Liver (tissue), 9 donors: ENCODE results near the gene NUDT1. TPM values are rescaled to one million over a fixed set of nuclear protein-coding genes. Genes with fewer than 3 reads are reported as not detected.

Experiments used
- DNase-seq: peaks from one replicate; pipeline ENCODE4 v3.0.0-alpha.2; 2017; ENCODE audit warnings: low spot score
- H3K27ac ChIP-seq, 2 donors: one replicate each; pipeline ENCODE4 v1.7.0; 2013; ENCODE audit warnings: inconsistent platforms in 2 of 2, low read length in 2 of 2, control low read depth in 1 of 2, low read depth in 1 of 2, mild to moderate bottlenecking in 1 of 2
- H3K27me3 ChIP-seq, 4 donors: one replicate each; pipeline versions ENCODE4 v1.6.1 to v1.7.0; 2013; ENCODE audit warnings: low read length in 3 of 4, inconsistent platforms in 1 of 4, mild to moderate bottlenecking in 1 of 4, moderate library complexity in 1 of 4; ENCODE audit not compliant: control insufficient read depth in 4 of 4, insufficient read depth in 4 of 4
- H3K36me3 ChIP-seq, 4 donors: one replicate each; pipeline versions ENCODE4 v1.6.1 to v1.7.0; 2013; ENCODE audit warnings: low read length in 3 of 4, mild to moderate bottlenecking in 3 of 4, low read depth in 1 of 4, moderate library complexity in 1 of 4; ENCODE audit not compliant: control insufficient read depth in 4 of 4, insufficient read depth in 3 of 4
- H3K4me1 ChIP-seq, 4 donors: one replicate each; pipeline versions ENCODE4 v1.6.1 to v1.7.0; 2013; ENCODE audit warnings: low read length in 3 of 4, mild to moderate bottlenecking in 3 of 4, moderate library complexity in 1 of 4; ENCODE audit not compliant: control insufficient read depth in 4 of 4, insufficient read depth in 4 of 4
- H3K4me3 ChIP-seq, 3 donors: one replicate each; pipeline versions ENCODE4 v1.6.1 to v1.7.0; 2013; ENCODE audit warnings: low read length in 3 of 3, control low read depth in 1 of 3, low read depth in 1 of 3, mild to moderate bottlenecking in 1 of 3
- H3K9ac ChIP-seq, 2 donors: one replicate each; pipeline ENCODE4 v1.7.0; 2013; ENCODE audit warnings: low read length in 2 of 2, mild to moderate bottlenecking in 2 of 2, moderate library complexity in 2 of 2, control low read depth in 1 of 2, low read depth in 1 of 2
- H3K9me3 ChIP-seq, 4 donors: one replicate each; pipeline versions ENCODE4 v1.6.1 to v1.7.0; 2013; ENCODE audit warnings: low read length in 3 of 4; ENCODE audit not compliant: control insufficient read depth in 4 of 4
- EGR1 ChIP-seq, 2 donors: IDR thresholded peaks; 2 replicates each; pipeline ENCODE4 v1.6.1; 2016 to 2018; ENCODE audit warnings: antibody characterized with exemption in 2 of 2, low read depth in 2 of 2
- FOXA1 ChIP-seq: IDR thresholded peaks from 2 replicates; pipeline ENCODE4 v1.6.1; 2016; ENCODE audit warnings: antibody characterized with exemption
- FOXA2 ChIP-seq: IDR thresholded peaks from 2 replicates; pipeline ENCODE4 v1.6.1; 2016; ENCODE audit warnings: antibody characterized with exemption
- GABPA ChIP-seq, 2 donors: IDR thresholded peaks in 1 of 2; conservative IDR thresholded peaks in 1 of 2; 2 replicates each; pipeline ENCODE4 v1.6.1; 2016; ENCODE audit warnings: antibody characterized with exemption in 2 of 2, mild to moderate bottlenecking in 1 of 2, moderate library complexity in 1 of 2
- HNF4A ChIP-seq, 2 donors: conservative IDR thresholded peaks; 2 replicates each; pipeline ENCODE4 v1.6.1; 2016; ENCODE audit warnings: antibody characterized with exemption in 2 of 2, mild to moderate bottlenecking in 2 of 2
- HNF4G ChIP-seq: IDR thresholded peaks from 2 replicates; pipeline ENCODE4 v1.6.1; 2016; ENCODE audit warnings: antibody characterized with exemption
- JUND ChIP-seq, 2 donors: IDR thresholded peaks; 2 replicates each; pipeline ENCODE4 v1.6.1; 2016; ENCODE audit warnings: antibody characterized with exemption in 2 of 2
- NR2F2 ChIP-seq: IDR thresholded peaks from 2 replicates; pipeline ENCODE4 v1.6.1; 2016; ENCODE audit warnings: antibody characterized with exemption
- RAD21 ChIP-seq, 2 donors: IDR thresholded peaks; 2 replicates each; pipeline ENCODE4 v1.6.1; 2016; ENCODE audit warnings: antibody characterized with exemption in 2 of 2, mild to moderate bottlenecking in 2 of 2
- RXRA ChIP-seq, 2 donors: IDR thresholded peaks; 2 replicates each; pipeline ENCODE4 v1.6.1; 2017 to 2018; ENCODE audit warnings: antibody characterized with exemption in 2 of 2, mild to moderate bottlenecking in 1 of 2
- SP1 ChIP-seq: IDR thresholded peaks from 2 replicates; pipeline ENCODE4 v1.6.1; 2018; ENCODE audit warnings: antibody characterized with exemption, mild to moderate bottlenecking
- TAF1 ChIP-seq: conservative IDR thresholded peaks from 2 replicates; pipeline ENCODE4 v1.6.1; 2016; ENCODE audit warnings: antibody characterized with exemption, mild to moderate bottlenecking
- YY1 ChIP-seq: IDR thresholded peaks from 2 replicates; pipeline ENCODE4 v1.6.1; 2016; ENCODE audit warnings: antibody characterized with exemption, mild to moderate bottlenecking
- WGBS: extraction: QIAGEN DNeasy Blood & Tissue Kit; methylation state at CpG from one replicate; pipeline ENCODE4 v1.1.7; 2013; 5-methylcytosine and 5-hydroxymethylcytosine counted together
- polyA plus RNA-seq, 2 donors: library from polyadenylated mRNA; stranded (reverse) in 1 of 2; unstranded in 1 of 2; fragments of 200-250 nt in 1 of 2; fragments of >200 nt in 1 of 2; fragmentation: Nextera tagmentation in 1 of 2; extraction: Ambion mirVana in 1 of 2; gene quantifications; one replicate each; pipeline versions ENCODE4 v1.2.1 to v1.2.3, GENCODE V29; 2013 to 2015
- total RNA-seq, 2 donors: library from RNA; depleted of rRNA; stranded (reverse); fragments of >200 nt; gene quantifications; one replicate each; pipeline ENCODE4 v1.2.3, GENCODE V29; 2014
- TF ChIP-seq, protein P1 (sequence below): fragments of 150-350 bp; IDR thresholded peaks from 2 replicates; pipeline ENCODE4 v1.5.1; 2017; ENCODE audit warnings: improper control_type of control experiment, low read depth, low read length; ENCODE audit not compliant: missing input control
- TF ChIP-seq, protein P2 (sequence below): IDR thresholded peaks from 2 replicates; pipeline ENCODE4 v1.6.1; 2016; ENCODE audit warnings: antibody characterized with exemption
- TF ChIP-seq, protein P3 (sequence below): IDR thresholded peaks from 2 replicates; pipeline ENCODE4 v1.6.1; 2016; ENCODE audit warnings: antibody characterized with exemption, mild to moderate bottlenecking
- TF ChIP-seq, protein P4 (sequence below): IDR thresholded peaks from 2 replicates; pipeline ENCODE4 v1.6.1; 2016; ENCODE audit warnings: antibody characterized with exemption
- TF ChIP-seq, protein P5 (sequence below): IDR thresholded peaks from 2 replicates; pipeline ENCODE4 v1.6.1; 2016; ENCODE audit warnings: antibody characterized with exemption
- donor health status: healthy.
- donor health status: healthy.
- donor health status: healthy.
- donor health status: healthy.
- donor health status: healthy.

NUDT1 gene
- total and polyA plus RNA-seq, 4 donors: 1.0 to 22.3 (median 3.1) TPM

DNA sequence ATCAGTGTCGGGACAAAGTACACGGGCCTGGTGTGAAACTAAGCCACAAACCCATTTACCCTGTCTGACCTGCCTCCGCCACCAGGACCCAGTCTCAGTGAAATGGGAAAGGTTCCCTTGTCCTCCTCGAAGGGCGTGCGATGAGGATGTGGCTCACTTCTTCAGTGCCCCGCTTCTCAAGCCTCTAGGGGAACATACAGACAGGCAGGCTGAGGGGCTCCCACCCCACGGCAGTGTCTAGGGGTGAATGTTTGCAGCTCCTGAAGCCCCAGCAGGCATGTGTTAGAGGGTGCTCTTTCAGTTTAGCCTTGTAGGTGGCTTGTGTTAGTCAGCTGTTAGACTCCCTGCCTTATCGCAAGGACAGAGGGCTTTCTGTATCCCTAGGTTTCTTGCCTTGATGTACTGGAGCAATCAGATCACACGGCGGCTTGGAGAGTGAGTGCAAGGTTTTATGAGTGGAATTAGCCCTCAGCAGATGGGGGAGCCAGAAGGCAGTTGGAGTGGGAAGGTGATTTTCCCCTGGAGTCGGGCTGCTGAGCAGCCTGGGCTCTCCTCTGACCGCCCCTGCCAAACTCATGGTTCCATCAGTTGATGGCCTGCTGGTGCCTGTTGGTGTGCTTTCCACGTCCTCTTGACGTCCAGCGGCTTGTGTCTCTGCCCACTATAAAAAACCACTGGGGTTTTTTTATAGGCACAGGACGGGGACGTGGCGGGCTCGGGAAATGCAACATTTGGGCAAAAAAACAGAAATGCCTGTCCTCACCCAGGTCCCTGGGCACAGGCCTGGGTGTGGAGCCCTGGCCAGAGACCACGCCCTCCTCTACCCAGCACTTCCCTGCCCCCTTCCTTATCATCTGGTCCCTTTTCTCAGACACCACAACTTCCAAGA lies 759 bp downstream of the NUDT1 start (continued):
- TF ChIP-seq, protein P1, sequence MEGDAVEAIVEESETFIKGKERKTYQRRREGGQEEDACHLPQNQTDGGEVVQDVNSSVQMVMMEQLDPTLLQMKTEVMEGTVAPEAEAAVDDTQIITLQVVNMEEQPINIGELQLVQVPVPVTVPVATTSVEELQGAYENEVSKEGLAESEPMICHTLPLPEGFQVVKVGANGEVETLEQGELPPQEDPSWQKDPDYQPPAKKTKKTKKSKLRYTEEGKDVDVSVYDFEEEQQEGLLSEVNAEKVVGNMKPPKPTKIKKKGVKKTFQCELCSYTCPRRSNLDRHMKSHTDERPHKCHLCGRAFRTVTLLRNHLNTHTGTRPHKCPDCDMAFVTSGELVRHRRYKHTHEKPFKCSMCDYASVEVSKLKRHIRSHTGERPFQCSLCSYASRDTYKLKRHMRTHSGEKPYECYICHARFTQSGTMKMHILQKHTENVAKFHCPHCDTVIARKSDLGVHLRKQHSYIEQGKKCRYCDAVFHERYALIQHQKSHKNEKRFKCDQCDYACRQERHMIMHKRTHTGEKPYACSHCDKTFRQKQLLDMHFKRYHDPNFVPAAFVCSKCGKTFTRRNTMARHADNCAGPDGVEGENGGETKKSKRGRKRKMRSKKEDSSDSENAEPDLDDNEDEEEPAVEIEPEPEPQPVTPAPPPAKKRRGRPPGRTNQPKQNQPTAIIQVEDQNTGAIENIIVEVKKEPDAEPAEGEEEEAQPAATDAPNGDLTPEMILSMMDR: no peak
- TF ChIP-seq, protein P2, sequence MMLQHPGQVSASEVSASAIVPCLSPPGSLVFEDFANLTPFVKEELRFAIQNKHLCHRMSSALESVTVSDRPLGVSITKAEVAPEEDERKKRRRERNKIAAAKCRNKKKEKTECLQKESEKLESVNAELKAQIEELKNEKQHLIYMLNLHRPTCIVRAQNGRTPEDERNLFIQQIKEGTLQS: no peak

DNA sequence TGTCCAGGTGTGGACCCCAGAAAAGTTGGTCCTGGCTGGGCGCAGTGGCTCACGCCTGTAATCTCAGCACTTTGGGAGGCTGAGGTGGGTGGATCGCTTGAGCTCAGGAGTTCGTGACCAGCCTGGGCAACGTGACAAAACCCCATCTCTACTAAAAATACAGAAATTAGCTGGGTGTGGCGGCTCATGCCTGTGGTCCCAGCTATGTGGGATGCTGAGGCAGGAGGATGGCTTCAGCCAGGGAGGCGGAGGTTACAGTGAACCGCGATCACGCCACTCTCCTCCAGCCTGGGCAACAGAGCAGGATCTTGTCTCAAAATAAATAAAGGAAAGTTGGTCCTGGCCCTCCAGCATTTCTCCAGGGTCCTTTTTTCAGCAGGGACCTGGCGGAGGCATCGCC lies 1.4 kb downstream of the NUDT1 start:
- Histone ChIP-seq H3K4me3 (no peak overlapping the region), H3K36me3 (peaks cover 0 to 7% (median 3%) of the 10 kb centered on the region in 4 donors), H3K9me3 (no peaks in the 10 kb centered on the region), H3K27ac (no peak overlapping the region), H3K4me1 (peaks cover 4 to 22% (median 14%) of the 10 kb centered on the region in 4 donors), H3K9ac (no peak overlapping the region), H3K27me3 (no peaks in the 10 kb centered on the region)
- no peak for DNase-seq
- WGBS: 88% methylated on average over 12 of the region's 12 CpGs
- TF ChIP-seq, protein P3, sequence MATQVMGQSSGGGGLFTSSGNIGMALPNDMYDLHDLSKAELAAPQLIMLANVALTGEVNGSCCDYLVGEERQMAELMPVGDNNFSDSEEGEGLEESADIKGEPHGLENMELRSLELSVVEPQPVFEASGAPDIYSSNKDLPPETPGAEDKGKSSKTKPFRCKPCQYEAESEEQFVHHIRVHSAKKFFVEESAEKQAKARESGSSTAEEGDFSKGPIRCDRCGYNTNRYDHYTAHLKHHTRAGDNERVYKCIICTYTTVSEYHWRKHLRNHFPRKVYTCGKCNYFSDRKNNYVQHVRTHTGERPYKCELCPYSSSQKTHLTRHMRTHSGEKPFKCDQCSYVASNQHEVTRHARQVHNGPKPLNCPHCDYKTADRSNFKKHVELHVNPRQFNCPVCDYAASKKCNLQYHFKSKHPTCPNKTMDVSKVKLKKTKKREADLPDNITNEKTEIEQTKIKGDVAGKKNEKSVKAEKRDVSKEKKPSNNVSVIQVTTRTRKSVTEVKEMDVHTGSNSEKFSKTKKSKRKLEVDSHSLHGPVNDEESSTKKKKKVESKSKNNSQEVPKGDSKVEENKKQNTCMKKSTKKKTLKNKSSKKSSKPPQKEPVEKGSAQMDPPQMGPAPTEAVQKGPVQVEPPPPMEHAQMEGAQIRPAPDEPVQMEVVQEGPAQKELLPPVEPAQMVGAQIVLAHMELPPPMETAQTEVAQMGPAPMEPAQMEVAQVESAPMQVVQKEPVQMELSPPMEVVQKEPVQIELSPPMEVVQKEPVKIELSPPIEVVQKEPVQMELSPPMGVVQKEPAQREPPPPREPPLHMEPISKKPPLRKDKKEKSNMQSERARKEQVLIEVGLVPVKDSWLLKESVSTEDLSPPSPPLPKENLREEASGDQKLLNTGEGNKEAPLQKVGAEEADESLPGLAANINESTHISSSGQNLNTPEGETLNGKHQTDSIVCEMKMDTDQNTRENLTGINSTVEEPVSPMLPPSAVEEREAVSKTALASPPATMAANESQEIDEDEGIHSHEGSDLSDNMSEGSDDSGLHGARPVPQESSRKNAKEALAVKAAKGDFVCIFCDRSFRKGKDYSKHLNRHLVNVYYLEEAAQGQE: no peak
- TF ChIP-seq SP1 (no peak), FOXA2 (no peak), GABPA (IDR thresholded peaks at IDR 0.05 in 1 of 2, conservative IDR thresholded peaks at IDR 0.05 in 1 of 2) (no peak), TAF1 (no peak), EGR1 (IDR thresholded peaks at IDR 0.05; ENCODE audit: low read depth in 2 of 2) (no peak), JUND (IDR thresholded peaks at IDR 0.05) (no peak), NR2F2 (no peak), HNF4G (no peak), HNF4A (conservative IDR thresholded peaks at IDR 0.05) (no peak), RAD21 (IDR thresholded peaks at IDR 0.05) (no peak), YY1 (no peak), RXRA (IDR thresholded peaks at IDR 0.05) (no peak), FOXA1 (no peak)
- TF ChIP-seq, protein P4, sequence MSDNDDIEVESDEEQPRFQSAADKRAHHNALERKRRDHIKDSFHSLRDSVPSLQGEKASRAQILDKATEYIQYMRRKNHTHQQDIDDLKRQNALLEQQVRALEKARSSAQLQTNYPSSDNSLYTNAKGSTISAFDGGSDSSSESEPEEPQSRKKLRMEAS: no peak
- TF ChIP-seq, protein P2: no peak
- TF ChIP-seq, protein P1: no peak
- TF ChIP-seq, protein P5, sequence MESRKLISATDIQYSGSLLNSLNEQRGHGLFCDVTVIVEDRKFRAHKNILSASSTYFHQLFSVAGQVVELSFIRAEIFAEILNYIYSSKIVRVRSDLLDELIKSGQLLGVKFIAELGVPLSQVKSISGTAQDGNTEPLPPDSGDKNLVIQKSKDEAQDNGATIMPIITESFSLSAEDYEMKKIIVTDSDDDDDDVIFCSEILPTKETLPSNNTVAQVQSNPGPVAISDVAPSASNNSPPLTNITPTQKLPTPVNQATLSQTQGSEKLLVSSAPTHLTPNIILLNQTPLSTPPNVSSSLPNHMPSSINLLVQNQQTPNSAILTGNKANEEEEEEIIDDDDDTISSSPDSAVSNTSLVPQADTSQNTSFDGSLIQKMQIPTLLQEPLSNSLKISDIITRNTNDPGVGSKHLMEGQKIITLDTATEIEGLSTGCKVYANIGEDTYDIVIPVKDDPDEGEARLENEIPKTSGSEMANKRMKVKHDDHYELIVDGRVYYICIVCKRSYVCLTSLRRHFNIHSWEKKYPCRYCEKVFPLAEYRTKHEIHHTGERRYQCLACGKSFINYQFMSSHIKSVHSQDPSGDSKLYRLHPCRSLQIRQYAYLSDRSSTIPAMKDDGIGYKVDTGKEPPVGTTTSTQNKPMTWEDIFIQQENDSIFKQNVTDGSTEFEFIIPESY: no peak
